SU-DHL-6 (cell line): Measurements from ENCODE around the gene WNT3.

ENCODE experiments used
- H2AFZ ChIP-seq: fragments of 200-600 bp; sonication (generic); 2 replicates; pipeline ENCODE4 v1.6.1; 2014; ENCODE audit warnings: low read depth, mild to moderate bottlenecking, moderate library complexity, mixed read lengths, antibody characterized with exemption, low read length; ENCODE audit not compliant: severe bottlenecking
- H3F3A ChIP-seq: fragments of 200-600 bp; shearing (Covaris generic); 2 replicates; pipeline ENCODE4 v1.6.0; 2016; ENCODE audit warnings: antibody characterized with exemption, mild to moderate bottlenecking; ENCODE audit not compliant: insufficient read depth
- H3K27ac ChIP-seq: fragments of 200-600 bp; sonication (generic); 2 replicates; pipeline ENCODE4 v1.5.1; 2016; ENCODE audit warnings: low read depth, mild to moderate bottlenecking, low read length, moderate library complexity, mixed read lengths
- H3K27me3 ChIP-seq: fragments of 200-600 bp; sonication (generic), shearing (Covaris generic); 2 replicates; pipeline ENCODE4 v1.6.0; 2014; ENCODE audit warnings: mild to moderate bottlenecking, low read length
- H3K36me3 ChIP-seq: fragments of 200-600 bp; sonication (generic); 2 replicates; pipeline ENCODE4 v1.6.1; 2014; ENCODE audit warnings: mild to moderate bottlenecking, low read length, mixed read lengths
- H3K4me2 ChIP-seq: fragments of 300-600, 200-600 bp; shearing (Covaris generic), sonication (generic); 2 replicates; pipeline ENCODE4 v1.6.0; 2014; ENCODE audit warnings: low read length, low read depth, mild to moderate bottlenecking; ENCODE audit not compliant: poor library complexity, severe bottlenecking
- H3K4me3 ChIP-seq: fragments of 200-600 bp; sonication (generic); 2 replicates; pipeline ENCODE4 v1.5.1; 2014; ENCODE audit warnings: antibody characterized with exemption, low read length, mild to moderate bottlenecking, mixed read lengths; ENCODE audit not compliant: insufficient read depth, poor library complexity, severe bottlenecking
- H3K79me2 ChIP-seq: fragments of 200-600 bp; sonication (generic); 2 replicates; pipeline ENCODE4 v1.6.1; 2014; ENCODE audit warnings: mild to moderate bottlenecking, low read length, moderate library complexity; ENCODE audit not compliant: insufficient read depth
- H3K9ac ChIP-seq: fragments of 200-600 bp; sonication (generic); 2 replicates; pipeline ENCODE4 v1.7.0; 2014; ENCODE audit warnings: mild to moderate bottlenecking, low read length
- H3K9me2 ChIP-seq: fragments of 200-600 bp; sonication (generic); replicated peaks from 2 replicates; pipeline ENCODE4 v1.6.1; 2014; ENCODE audit warnings: low read length; ENCODE audit not compliant: insufficient read depth
- H3K9me3 ChIP-seq: fragments of 200-600 bp; sonication (generic); 2 replicates; pipeline ENCODE4 v1.6.1; 2014; ENCODE audit warnings: low read length, mixed read lengths; ENCODE audit not compliant: insufficient read depth
- H4K20me1 ChIP-seq: fragments of 200-600 bp; sonication (generic); 2 replicates; pipeline ENCODE4 v1.6.1; 2014; ENCODE audit warnings: low read depth, mild to moderate bottlenecking, antibody characterized with exemption, low read length, moderate library complexity, mixed read lengths
- CTCF ChIP-seq: fragments of 200-600 bp; sonication (generic); IDR thresholded peaks from one replicate; pipeline ENCODE4 v1.5.1; 2017; ENCODE audit warnings: antibody characterized with exemption, mild to moderate bottlenecking, low read length, moderate library complexity; ENCODE audit not compliant: insufficient read depth, poor library complexity, severe bottlenecking
- EZH2phosphoT487 ChIP-seq: fragments of 200-600 bp; sonication (generic), shearing (Covaris generic); conservative IDR thresholded peaks from 2 replicates; pipeline ENCODE4 v1.6.1; 2018; ENCODE audit warnings: mild to moderate bottlenecking, antibody characterized with exemption, low read length, moderate library complexity, mixed read lengths

The WNT3 gene

GRCh38 chr17:46780003-46780373 lies 38.5 kb downstream of the WNT3 start:
- Histone ChIP-seq H2AFZ (no peak overlapping the region), H3K4me3 (no peak overlapping the region), H4K20me1 (no peaks in the 10 kb centered on the region), H3F3A (no peaks in the 10 kb centered on the region), H3K27ac (no peak overlapping the region), H3K36me3 (no peaks in the 10 kb centered on the region), H3K79me2 (no peaks in the 10 kb centered on the region), H3K9me3 (no peaks in the 10 kb centered on the region), H3K27me3 (no peaks in the 10 kb centered on the region), H3K9ac (no peak overlapping the region), H3K4me2 (no peak overlapping the region), H3K9me2 (no peaks in the 10 kb centered on the region)
- TF ChIP-seq EZH2phosphoT487 = no peak
- TF ChIP-seq CTCF = no peak

- Histone ChIP-seq H2AFZ (no peak overlapping the region), H3K27ac (no peak overlapping the region), H3K9me3 (no peaks in the 10 kb centered on the region), H3K4me2 (no peak overlapping the region), H3K9me2 (no peaks in the 10 kb centered on the region), H3K36me3 (no peaks in the 10 kb centered on the region), H3F3A (no peaks in the 10 kb centered on the region), H3K27me3 (no peaks in the 10 kb centered on the region), H3K79me2 (no peaks in the 10 kb centered on the region), H3K4me3 (no peak overlapping the region), H4K20me1 (no peaks in the 10 kb centered on the region), H3K9ac (no peak overlapping the region)
- TF ChIP-seq CTCF = no peak
Measured at GRCh38 chr17:46777943-46778915, 40.3 kb downstream of the WNT3 start.

GRCh38 chr17:46776298-46777005 lies 42.0 kb downstream of the WNT3 start:
- H3K4me3 ChIP-seq = no peak overlapping the region
- TF ChIP-seq CTCF = no peak
- no peak for TF ChIP-seq EZH2phosphoT487
- no peaks in the 10 kb centered on the region for H3K27me3 ChIP-seq
- no peaks in the 10 kb centered on the region for H3K9me3 ChIP-seq
- no peak overlapping the region for H3K27ac ChIP-seq
- H3K9ac ChIP-seq = no peak overlapping the region
- H3K79me2 ChIP-seq = no peaks in the 10 kb centered on the region
- H3K4me2 ChIP-seq = no peak overlapping the region
- H4K20me1 ChIP-seq = no peaks in the 10 kb centered on the region
- H2AFZ ChIP-seq = no peak overlapping the region
- H3F3A ChIP-seq = no peaks in the 10 kb centered on the region
- no peaks in the 10 kb centered on the region for H3K36me3 ChIP-seq
- H3K9me2 ChIP-seq = no peaks in the 10 kb centered on the region
